Neural progenitor cell (in vitro differentiated cells): ENCODE measurements around the gene HYAL2. TPM values are rescaled to one million over a fixed set of nuclear protein-coding genes. Genes with fewer than 3 reads are reported as not detected.

ENCODE experiments used
- DNase-seq: peaks from one replicate; pipeline ENCODE4 v3.0.0-alpha.2; 2016; ENCODE audit warnings: low spot score
- H2AFZ ChIP-seq: fragments of 200-600 bp; sonication (generic); replicated peaks from 2 replicates; pipeline ENCODE4 v1.6.1; 2016; ENCODE audit warnings: antibody characterized with exemption
- H3F3A ChIP-seq: fragments of 200-600 bp; sonication (generic); 2 replicates; pipeline ENCODE4 v1.6.1; 2016; ENCODE audit warnings: antibody characterized with exemption, low read depth
- H3K27ac ChIP-seq: fragments of 200-600 bp; sonication (generic); 2 replicates; pipeline ENCODE4 v1.5.1; 2016; ENCODE audit warnings: mild to moderate bottlenecking
- H3K27me3 ChIP-seq: fragments of 200-600 bp; sonication (generic); 2 replicates; pipeline ENCODE4 v1.6.1; 2016; ENCODE audit warnings: mild to moderate bottlenecking, moderate library complexity
- H3K36me3 ChIP-seq: fragments of 200-600 bp; sonication (generic); 2 replicates; pipeline ENCODE4 v1.5.1; 2016
- H3K4me1 ChIP-seq: fragments of 200-600 bp; sonication (generic); 2 replicates; pipeline ENCODE4 v1.6.1; 2016; ENCODE audit warnings: mixed run types
- H3K4me2 ChIP-seq: fragments of 200-600 bp; sonication (generic); 2 replicates; pipeline ENCODE4 v1.6.1; 2016
- H3K4me3 ChIP-seq: fragments of 200-600 bp; sonication (generic); 2 replicates; pipeline ENCODE4 v1.5.1; 2016
- H3K79me2 ChIP-seq: fragments of 200-600 bp; sonication (generic); 2 replicates; pipeline ENCODE4 v1.6.1; 2016; ENCODE audit warnings: low read depth
- H3K9ac ChIP-seq: fragments of 200-600 bp; sonication (generic); 2 replicates; pipeline ENCODE4 v1.6.1; 2016
- H3K9me3 ChIP-seq: fragments of 200-600 bp; sonication (generic); 2 replicates; pipeline ENCODE4 v1.5.1; 2016; ENCODE audit warnings: low read depth
- H4K20me1 ChIP-seq: fragments of 200-600 bp; sonication (generic); 2 replicates; pipeline ENCODE4 v1.6.1; 2016; ENCODE audit warnings: low read depth
- H3K27ac Mint-ChIP-seq: 3 replicates; pipeline ENCODE4 v1.8.0; 2021; ENCODE audit warnings: mixed read lengths
- H3K27me3 Mint-ChIP-seq: 2 replicates; pipeline ENCODE4 v1.8.0; 2022; ENCODE audit warnings: low read depth, mild to moderate bottlenecking, inconsistent platforms, moderate library complexity, mixed read lengths; ENCODE audit not compliant: insufficient read depth
- H3K36me3 Mint-ChIP-seq: 3 replicates; pipeline ENCODE4 v1.8.0; 2021; ENCODE audit warnings: mixed read lengths
- H3K4me1 Mint-ChIP-seq: 3 replicates; pipeline ENCODE4 v1.8.0; 2021; ENCODE audit warnings: mixed read lengths
- H3K4me3 Mint-ChIP-seq: 3 replicates; pipeline ENCODE4 v1.8.0; 2021; ENCODE audit warnings: mild to moderate bottlenecking, moderate library complexity, mixed read lengths
- H3K9me3 Mint-ChIP-seq: 3 replicates; pipeline ENCODE4 v1.8.0; 2020; ENCODE audit warnings: mixed read lengths
- EZH2 ChIP-seq: fragments of 200-600 bp; sonication (generic); IDR thresholded peaks from 2 replicates; pipeline ENCODE4 v1.6.1; 2017; ENCODE audit warnings: antibody characterized with exemption, mild to moderate bottlenecking, moderate library complexity
- EZH2phosphoT487 ChIP-seq: fragments of 200-600 bp; sonication (generic); IDR thresholded peaks from 2 replicates; pipeline ENCODE4 v1.6.1; 2017; ENCODE audit warnings: antibody characterized with exemption
- total RNA-seq: library from RNA; depleted of rRNA; stranded (reverse); fragments of >200 nt; gene quantifications from 2 replicates; pipeline ENCODE4 v1.2.3, GENCODE V29; 2015; ENCODE audit warnings: low replicate concordance
- TF ChIP-seq, protein P1 (sequence below): fragments of 200-600 bp; sonication (generic); IDR thresholded peaks from 2 replicates; pipeline ENCODE4 v1.5.1; 2017; ENCODE audit warnings: antibody characterized with exemption, mild to moderate bottlenecking

The HYAL2 gene
- total RNA-seq, 1 donor from 2014 or later: 38.9 TPM

DNA sequence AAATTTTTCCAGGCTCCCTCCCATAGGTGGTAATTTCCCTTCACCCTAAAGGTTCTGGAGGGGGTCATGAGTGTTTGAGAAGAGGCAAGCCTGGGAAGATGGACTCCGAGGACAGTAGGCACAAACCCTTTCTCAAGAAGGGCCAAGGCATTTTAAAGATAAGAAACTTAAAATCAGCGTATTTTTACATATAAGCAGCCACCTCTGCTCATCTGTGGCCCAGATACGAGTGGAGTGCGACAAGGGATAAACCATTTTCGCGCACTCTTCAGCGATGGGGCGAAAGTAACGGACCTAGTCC lies 17.6 kb upstream of the HYAL2 start:
- TF ChIP-seq, protein P1, sequence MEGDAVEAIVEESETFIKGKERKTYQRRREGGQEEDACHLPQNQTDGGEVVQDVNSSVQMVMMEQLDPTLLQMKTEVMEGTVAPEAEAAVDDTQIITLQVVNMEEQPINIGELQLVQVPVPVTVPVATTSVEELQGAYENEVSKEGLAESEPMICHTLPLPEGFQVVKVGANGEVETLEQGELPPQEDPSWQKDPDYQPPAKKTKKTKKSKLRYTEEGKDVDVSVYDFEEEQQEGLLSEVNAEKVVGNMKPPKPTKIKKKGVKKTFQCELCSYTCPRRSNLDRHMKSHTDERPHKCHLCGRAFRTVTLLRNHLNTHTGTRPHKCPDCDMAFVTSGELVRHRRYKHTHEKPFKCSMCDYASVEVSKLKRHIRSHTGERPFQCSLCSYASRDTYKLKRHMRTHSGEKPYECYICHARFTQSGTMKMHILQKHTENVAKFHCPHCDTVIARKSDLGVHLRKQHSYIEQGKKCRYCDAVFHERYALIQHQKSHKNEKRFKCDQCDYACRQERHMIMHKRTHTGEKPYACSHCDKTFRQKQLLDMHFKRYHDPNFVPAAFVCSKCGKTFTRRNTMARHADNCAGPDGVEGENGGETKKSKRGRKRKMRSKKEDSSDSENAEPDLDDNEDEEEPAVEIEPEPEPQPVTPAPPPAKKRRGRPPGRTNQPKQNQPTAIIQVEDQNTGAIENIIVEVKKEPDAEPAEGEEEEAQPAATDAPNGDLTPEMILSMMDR: no peak
- TF ChIP-seq EZH2 (no peak), EZH2phosphoT487 (no peak)
- Histone ChIP-seq H3F3A (peaks cover 23% of the 10 kb centered on the region), H4K20me1 (peaks cover 16% of the 10 kb centered on the region), H3K4me3 (peak overlapping the region; percentile 40), H3K9me3 (no peaks in the 10 kb centered on the region), H3K4me1 (peaks cover 25% of the 10 kb centered on the region), H3K79me2 (peaks cover 19% of the 10 kb centered on the region), H3K27me3 (peaks cover 73% of the 10 kb centered on the region), H3K36me3 (no peaks in the 10 kb centered on the region), H2AFZ (peak overlapping the region; percentile 78), H3K9ac (no peak overlapping the region), H3K4me2 (peak overlapping the region; percentile 75), H3K27ac (no peak overlapping the region)
- H3K36me3 Mint-ChIP-seq: peaks cover 3% of the 10 kb centered on the region
- peaks cover 36% of the 10 kb centered on the region for H3K27me3 Mint-ChIP-seq
- no peak overlapping the region for H3K27ac Mint-ChIP-seq
- H3K9me3 Mint-ChIP-seq: no peaks in the 10 kb centered on the region
- H3K4me1 Mint-ChIP-seq: peaks cover 28% of the 10 kb centered on the region
- peak overlapping the region; percentile 74 for H3K4me3 Mint-ChIP-seq
- no peak for DNase-seq

DNA sequence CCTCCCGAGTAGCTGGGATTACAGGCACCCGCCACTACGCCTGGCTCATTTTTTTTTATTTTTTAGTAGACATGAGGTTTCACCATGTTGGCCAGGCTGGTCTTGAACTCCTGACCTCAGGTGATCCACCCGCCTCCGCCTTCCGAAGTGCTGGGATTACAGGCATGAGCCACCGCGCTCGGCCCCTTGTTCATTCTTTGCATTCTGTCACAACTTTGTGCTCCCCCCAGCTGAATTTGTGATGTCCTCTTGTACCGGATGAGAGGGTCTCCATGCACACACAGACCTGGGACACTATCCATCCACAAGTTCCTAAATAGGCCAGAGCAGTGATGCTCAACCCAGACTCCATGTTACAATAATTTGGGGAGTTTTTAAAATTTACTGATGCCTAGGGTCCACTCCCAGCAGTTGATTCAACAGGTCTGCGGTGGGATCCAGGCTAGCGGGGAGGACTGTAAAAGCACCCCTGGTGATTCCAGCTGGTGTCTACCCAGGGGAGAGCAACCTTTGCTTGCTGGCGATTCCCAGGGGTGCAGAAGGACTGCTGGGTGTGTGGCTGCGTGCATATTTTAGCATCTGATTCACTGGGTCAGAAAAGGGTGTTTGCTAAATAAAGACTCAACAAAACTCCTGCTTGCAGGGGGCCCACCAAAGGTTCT lies 17.1 kb upstream of the HYAL2 start:
- Histone ChIP-seq H3K27me3 (peaks cover 69% of the 10 kb centered on the region), H3K9ac (no peak overlapping the region), H4K20me1 (peaks cover 19% of the 10 kb centered on the region), H3F3A (peaks cover 23% of the 10 kb centered on the region), H3K4me1 (peaks cover 25% of the 10 kb centered on the region), H3K27ac (no peak overlapping the region), H2AFZ (no peak overlapping the region), H3K79me2 (peaks cover 24% of the 10 kb centered on the region), H3K4me3 (no peak overlapping the region), H3K9me3 (no peaks in the 10 kb centered on the region), H3K4me2 (peak overlapping the region; percentile 75), H3K36me3 (no peaks in the 10 kb centered on the region)
- no peak overlapping the region for H3K27ac Mint-ChIP-seq
- DNase-seq: no peak
- peak overlapping the region; percentile 74 for H3K4me3 Mint-ChIP-seq
- H3K36me3 Mint-ChIP-seq: peaks cover 3% of the 10 kb centered on the region
- no peaks in the 10 kb centered on the region for H3K9me3 Mint-ChIP-seq
- peaks cover 28% of the 10 kb centered on the region for H3K4me1 Mint-ChIP-seq
- peaks cover 36% of the 10 kb centered on the region for H3K27me3 Mint-ChIP-seq
- TF ChIP-seq EZH2phosphoT487 (no peak), EZH2 (no peak)
- TF ChIP-seq, protein P1: no peak

DNA sequence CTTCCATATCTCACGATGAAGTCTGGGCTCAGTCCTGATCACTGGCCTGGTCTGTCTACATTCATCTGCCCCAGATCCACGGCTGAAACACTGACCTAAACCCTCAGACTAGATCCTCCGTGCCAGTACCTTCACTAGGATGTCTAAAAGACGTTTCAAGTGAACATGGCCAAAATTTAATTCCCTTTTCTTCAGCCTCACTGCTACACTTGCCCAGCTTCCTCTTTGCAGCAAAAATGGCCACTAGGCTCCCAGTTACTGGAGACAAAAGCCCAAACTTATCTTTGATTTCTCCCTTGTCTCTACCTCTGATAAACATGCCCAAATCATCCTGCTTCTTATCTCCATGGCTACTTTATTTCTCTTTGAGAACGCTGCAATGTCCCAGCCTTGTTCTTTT lies 16.4 kb upstream of the HYAL2 start:
- no peaks in the 10 kb centered on the region for H3K36me3 ChIP-seq
- H3K4me1 Mint-ChIP-seq: peaks cover 32% of the 10 kb centered on the region
- H3K4me3 ChIP-seq: no peak overlapping the region
- H3K4me3 Mint-ChIP-seq: peak overlapping the region; percentile 98
- no peak overlapping the region for H3K9ac ChIP-seq
- H3K27ac ChIP-seq: no peak overlapping the region
- peaks cover 3% of the 10 kb centered on the region for H3K36me3 Mint-ChIP-seq
- H3K27me3 Mint-ChIP-seq: peaks cover 30% of the 10 kb centered on the region
- peaks cover 24% of the 10 kb centered on the region for H4K20me1 ChIP-seq
- peaks cover 62% of the 10 kb centered on the region for H3K27me3 ChIP-seq
- H3K9me3 Mint-ChIP-seq: no peaks in the 10 kb centered on the region
- H3K27ac Mint-ChIP-seq: no peak overlapping the region
- TF ChIP-seq EZH2 (no peak), EZH2phosphoT487 (no peak)
- TF ChIP-seq, protein P1: no peak
- no peak overlapping the region for H2AFZ ChIP-seq
- H3K79me2 ChIP-seq: peaks cover 30% of the 10 kb centered on the region
- no peaks in the 10 kb centered on the region for H3K9me3 ChIP-seq
- H3F3A ChIP-seq: peaks cover 23% of the 10 kb centered on the region
- H3K4me1 ChIP-seq: peaks cover 25% of the 10 kb centered on the region
- H3K4me2 ChIP-seq: no peak overlapping the region
- no peak for DNase-seq
